Testis (tissue), 2 donors: ENCODE measurements around the gene ITPRID1.

ENCODE experiments used
- POLR2A ChIP-seq: fragments of 450-650 bp; IDR thresholded peaks from one replicate; pipeline ENCODE4 v1.6.1; 2017; ENCODE audit warnings: antibody characterized with exemption, mild to moderate bottlenecking, moderate library complexity
- TF ChIP-seq, protein P1 (sequence below), 3 experiments: fragments of 450-650 bp in 2 of 3; fragments of 200-600 bp in 1 of 3; sonication (generic) in 1 of 3; IDR thresholded peaks; one replicate each; pipeline ENCODE4 v1.5.1; 2016 to 2019; ENCODE audit warnings: antibody characterized with exemption in 3 of 3, mild to moderate bottlenecking in 2 of 3, moderate library complexity in 1 of 3

DNA sequence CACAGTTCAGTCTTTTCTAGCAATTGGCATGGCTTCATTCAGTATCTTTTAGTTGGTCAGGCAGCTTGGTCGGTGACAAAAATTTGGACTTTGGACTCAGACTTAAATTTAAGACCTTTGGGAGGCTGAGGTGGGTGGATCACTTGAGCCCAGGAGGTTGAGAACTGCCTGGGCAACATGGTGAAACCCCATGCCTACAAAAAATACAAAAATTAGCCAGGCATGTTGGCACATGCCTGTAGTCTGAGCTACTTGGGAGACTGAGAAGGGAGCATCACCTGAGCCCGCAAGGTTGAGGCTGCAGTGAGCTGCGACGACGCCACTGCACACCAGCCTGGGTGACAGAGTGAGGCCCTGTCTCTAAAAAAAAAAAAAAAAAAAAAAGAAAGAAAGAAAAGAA, 19.5 kb upstream of the ITPRID1 start:
- TF ChIP-seq, protein P1, sequence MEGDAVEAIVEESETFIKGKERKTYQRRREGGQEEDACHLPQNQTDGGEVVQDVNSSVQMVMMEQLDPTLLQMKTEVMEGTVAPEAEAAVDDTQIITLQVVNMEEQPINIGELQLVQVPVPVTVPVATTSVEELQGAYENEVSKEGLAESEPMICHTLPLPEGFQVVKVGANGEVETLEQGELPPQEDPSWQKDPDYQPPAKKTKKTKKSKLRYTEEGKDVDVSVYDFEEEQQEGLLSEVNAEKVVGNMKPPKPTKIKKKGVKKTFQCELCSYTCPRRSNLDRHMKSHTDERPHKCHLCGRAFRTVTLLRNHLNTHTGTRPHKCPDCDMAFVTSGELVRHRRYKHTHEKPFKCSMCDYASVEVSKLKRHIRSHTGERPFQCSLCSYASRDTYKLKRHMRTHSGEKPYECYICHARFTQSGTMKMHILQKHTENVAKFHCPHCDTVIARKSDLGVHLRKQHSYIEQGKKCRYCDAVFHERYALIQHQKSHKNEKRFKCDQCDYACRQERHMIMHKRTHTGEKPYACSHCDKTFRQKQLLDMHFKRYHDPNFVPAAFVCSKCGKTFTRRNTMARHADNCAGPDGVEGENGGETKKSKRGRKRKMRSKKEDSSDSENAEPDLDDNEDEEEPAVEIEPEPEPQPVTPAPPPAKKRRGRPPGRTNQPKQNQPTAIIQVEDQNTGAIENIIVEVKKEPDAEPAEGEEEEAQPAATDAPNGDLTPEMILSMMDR (IDR thresholded peaks at IDR 0.05): no peak
- TF ChIP-seq POLR2A: no peak
